HCT116 (cell line): ENCODE data around the gene TDO2. TPM values are rescaled to one million over a fixed set of nuclear protein-coding genes. Genes with fewer than 3 reads are reported as not detected.

Source experiments
- ATAC-seq: fragments of 200-7000 bp; cut with Tn5 transposase; 2 replicates; pipeline ENCODE4 v1.9.1; 2020; ENCODE audit warnings: mild to moderate bottlenecking, moderate library complexity
- BruUV-seq: library from RNA; stranded (reverse); fragments of 400-500 nt; replicated peaks from 2 replicates; lab custom pipeline; 2021; lab: Mats Ljungman, UMichigan
- CTCF ChIA-PET: fragments of 300-600 bp; sonication (Branson Sonifier 250); formaldehyde crosslinking; loops from one replicate; lab custom pipeline; 2021; ENCODE audit warnings: antibody characterized with exemption; lab: Charles Lee
- POLR2A ChIA-PET: fragments of 300-600, 350-600 bp; sonication (Branson Sonifier 250); formaldehyde crosslinking; loops from one replicate; lab custom pipeline; 2021; ENCODE audit warnings: antibody characterized with exemption; lab: Charles Lee
- RAD21 ChIA-PET, 2 experiments: fragments of 300-600 bp; sonication (Branson Sonifier 250); formaldehyde crosslinking; loops; one replicate each; lab custom pipeline; 2023; ENCODE audit warnings: low total read pairs in 2 of 2; ENCODE audit not compliant: uncharacterized antibody in 2 of 2, unreplicated experiment in 2 of 2, low non-redundant PET in 1 of 2; lab: Charles Lee
- DNase-seq: peaks from one replicate; pipeline ENCODE4 v3.0.0-alpha.2; 2010; ENCODE audit warnings: low read depth, low spot score
- H2AFZ ChIP-seq: fragments of 200-600 bp; shearing (Covaris generic), sonication (generic); 2 replicates; pipeline ENCODE4 v1.6.1; 2017; ENCODE audit warnings: low read depth, mixed run types, mixed read lengths, antibody characterized with exemption, low read length; ENCODE audit not compliant: poor library complexity, severe bottlenecking
- H3K27ac ChIP-seq: 2 replicates; pipeline ENCODE4 v1.5.1; 2012; ENCODE audit warnings: low read depth, low read length
- H3K27me3 ChIP-seq: fragments of 200-600 bp; sonication (generic); 2 replicates; pipeline ENCODE4 v1.6.1; 2016; ENCODE audit warnings: mixed run types, low read length, mixed read lengths; ENCODE audit not compliant: insufficient read depth
- H3K36me3 ChIP-seq, 2 experiments: fragments of 200-500 bp in 1 of 2; fragments of 200-600 bp in 1 of 2; sonication (Bioruptor generic) in 1 of 2; sonication (generic) in 1 of 2; 2 replicates each; pipeline versions ENCODE4 v1.5.1 to v1.6.1; 2014 to 2016; ENCODE audit warnings: low read length in 2 of 2, inconsistent platforms in 1 of 2, mixed read lengths in 1 of 2, mixed run types in 1 of 2; ENCODE audit not compliant: insufficient read depth in 2 of 2, control insufficient read depth in 1 of 2
- H3K4me1 ChIP-seq, 2 experiments: fragments of 200-600 bp in 1 of 2; sonication (generic) in 1 of 2; 2 replicates each; pipeline versions ENCODE4 v1.5.1 to v1.6.1; 2012 to 2017; ENCODE audit warnings: low read length in 2 of 2, inconsistent platforms in 1 of 2, mild to moderate bottlenecking in 1 of 2, mixed read lengths in 1 of 2, mixed run types in 1 of 2, moderate library complexity in 1 of 2; ENCODE audit not compliant: insufficient read depth in 2 of 2, control insufficient read depth in 1 of 2
- H3K4me2 ChIP-seq: fragments of 200-600 bp; sonication (generic); 2 replicates; pipeline ENCODE4 v1.6.1; 2017; ENCODE audit warnings: mixed run types, low read length, mixed read lengths
- H3K4me3 ChIP-seq, 2 experiments: fragments of 200-600 bp in 1 of 2; sonication (generic) in 1 of 2; replicated peaks in 1 of 2; 2 replicates each; pipeline ENCODE4 v1.5.1; 2011 to 2016; ENCODE audit warnings: low read length in 2 of 2, control low read depth in 1 of 2, low read depth in 1 of 2, mild to moderate bottlenecking in 1 of 2, mixed read lengths in 1 of 2, mixed run types in 1 of 2
- H3K79me2 ChIP-seq: fragments of 200-600 bp; sonication (generic); 2 replicates; pipeline ENCODE4 v1.6.1; 2017; ENCODE audit warnings: mild to moderate bottlenecking, mixed run types, low read length, moderate library complexity, mixed read lengths; ENCODE audit not compliant: insufficient read depth
- H3K9ac ChIP-seq: fragments of 200-600 bp; sonication (generic); 2 replicates; pipeline ENCODE4 v1.6.1; 2016; ENCODE audit warnings: low read length, mixed read lengths
- H3K9me2 ChIP-seq: fragments of 200-600 bp; sonication (generic), shearing (Covaris generic); 2 replicates; pipeline ENCODE4 v1.6.1; 2017; ENCODE audit warnings: mixed run types, mild to moderate bottlenecking, moderate library complexity; ENCODE audit not compliant: insufficient read depth
- H3K9me3 ChIP-seq, 2 experiments: fragments of 200-500 bp in 1 of 2; fragments of 200-600 bp in 1 of 2; sonication (Bioruptor generic) in 1 of 2; sonication (generic) in 1 of 2; 2 replicates each; pipeline ENCODE4 v1.6.1; 2014 to 2017; ENCODE audit warnings: low read length in 2 of 2, mixed read lengths in 2 of 2, inconsistent platforms in 1 of 2, low read depth in 1 of 2, mild to moderate bottlenecking in 1 of 2, mixed run types in 1 of 2, moderate library complexity in 1 of 2; ENCODE audit not compliant: control insufficient read depth in 1 of 2, insufficient read depth in 1 of 2
- H4K20me1 ChIP-seq: fragments of 200-600 bp; sonication (generic), shearing (Covaris generic); 2 replicates; pipeline ENCODE4 v1.6.1; 2017; ENCODE audit warnings: mixed run types, mild to moderate bottlenecking, moderate library complexity; ENCODE audit not compliant: insufficient read depth
- ATF3 ChIP-seq: IDR thresholded peaks from 2 replicates; pipeline ENCODE4 v1.6.1; 2012
- CEBPB ChIP-seq: IDR thresholded peaks from 2 replicates; pipeline ENCODE4 v1.6.1; 2012; ENCODE audit warnings: low read depth
- CTCF ChIP-seq, 3 experiments: fragments of 200-600 bp in 1 of 3; sonication (generic) in 1 of 3; IDR thresholded peaks in 2 of 3; conservative IDR thresholded peaks in 1 of 3; 2 replicates each; pipeline ENCODE4 v1.5.1; 2012 to 2017; ENCODE audit warnings: low read depth in 2 of 3, low read length in 2 of 3, antibody characterized with exemption in 1 of 3, borderline replicate concordance in 1 of 3, control low read depth in 1 of 3, mild to moderate bottlenecking in 1 of 3, mixed read lengths in 1 of 3, mixed run types in 1 of 3, moderate library complexity in 1 of 3; ENCODE audit not compliant: insufficient read depth in 1 of 3
- EZH2phosphoT487 ChIP-seq: fragments of 200-600 bp; IDR thresholded peaks from 2 replicates; pipeline ENCODE4 v1.6.1; 2018; ENCODE audit warnings: antibody characterized with exemption, borderline replicate concordance
- JUND ChIP-seq: IDR thresholded peaks from 2 replicates; pipeline ENCODE4 v1.6.1; 2012
- MAX ChIP-seq: IDR thresholded peaks from 2 replicates; pipeline ENCODE4 v1.6.1; 2012
- POLR2A ChIP-seq: IDR thresholded peaks from 2 replicates; pipeline ENCODE4 v1.7.0; 2011; ENCODE audit warnings: borderline replicate concordance; ENCODE audit not compliant: insufficient read depth, insufficient read length; ENCODE audit errors: extremely low read depth
- POLR2AphosphoS5 ChIP-seq: IDR thresholded peaks from 2 replicates; pipeline ENCODE4 v1.6.1; 2011; ENCODE audit warnings: mild to moderate bottlenecking, low read depth, low read length, moderate library complexity
- RAD21 ChIP-seq: IDR thresholded peaks from 2 replicates; pipeline ENCODE4 v1.6.1; 2012; ENCODE audit warnings: low read depth, mild to moderate bottlenecking
- SIN3A ChIP-seq: IDR thresholded peaks from 2 replicates; pipeline ENCODE4 v1.6.1; 2012; ENCODE audit warnings: low read depth
- SRF ChIP-seq: IDR thresholded peaks from 2 replicates; pipeline ENCODE4 v1.6.1; 2012; ENCODE audit warnings: low read depth
- YY1 ChIP-seq: IDR thresholded peaks from 2 replicates; pipeline ENCODE4 v1.6.1; 2011; ENCODE audit warnings: low read length, low read depth, moderate library complexity, mild to moderate bottlenecking; ENCODE audit not compliant: insufficient replicate concordance; ENCODE audit errors: extremely low read depth
- ZBTB33 ChIP-seq: IDR thresholded peaks from 2 replicates; pipeline ENCODE4 v1.6.1; 2011; ENCODE audit warnings: mild to moderate bottlenecking, low read length, moderate library complexity; ENCODE audit not compliant: insufficient replicate concordance; ENCODE audit errors: extremely low read depth
- ZFX ChIP-seq: fragments of 450-650 bp; IDR thresholded peaks from 2 replicates; pipeline ENCODE4 v1.6.1; 2017
- intact Hi-C: fragments of 100-400 bp; cut with micrococcal nuclease; formaldehyde crosslinking; loops from 2 replicates; pipeline ENCODE4 v1.10.0; 2022
- total RNA-seq: library from RNA; stranded (reverse); gene quantifications from one replicate; pipeline ENCODE4 v1.2.1, GENCODE V29; 2021; ENCODE audit not compliant: unreplicated experiment

Gene TDO2
- total RNA-seq, 1 experiment from 2014 or later = 0.27 TPM

GRCh38 chr4:155948541-155948940 is 45.0 kb downstream of the TDO2 start:
- no peak for TF ChIP-seq MAX
- TF ChIP-seq CEBPB = no peak
- TF ChIP-seq POLR2A = no peak
- TF ChIP-seq SIN3A = no peak
- TF ChIP-seq RAD21 = no peak
- no peak for TF ChIP-seq EZH2phosphoT487
- TF ChIP-seq YY1 = no peak
- TF ChIP-seq POLR2AphosphoS5 = no peak
- no peak for TF ChIP-seq JUND
- TF ChIP-seq ATF3 = no peak
- no peak for TF ChIP-seq SRF
- TF ChIP-seq ZFX = no peak
- TF ChIP-seq ZBTB33 = no peak
- no peak for TF ChIP-seq CTCF (IDR thresholded peaks at IDR 0.05 in 2 of 3, conservative IDR thresholded peaks at IDR 0.05 in 1 of 3; ENCODE audit: borderline replicate concordance in 1 of 3, insufficient read depth in 1 of 3, low read depth in 2 of 3, low read length in 2 of 3)
- CTCF ChIA-PET = no interaction called here

More at GRCh38 chr4:155948541-155948940, 45.0 kb downstream of the TDO2 start:
- DNase-seq (no peak), ATAC-seq (no peak)
- H3K9me3 ChIP-seq = no peaks in the 10 kb centered on the region
- RAD21 ChIA-PET = no interaction called here
- H3K79me2 ChIP-seq = no peaks in the 10 kb centered on the region
- no peaks in the 10 kb centered on the region for H3K27me3 ChIP-seq
- no peak overlapping the region for H2AFZ ChIP-seq
- H3K4me2 ChIP-seq = no peak overlapping the region
- BruUV-seq = no TSS peak
- H3K4me1 ChIP-seq = no peaks in the 10 kb centered on the region
- intact Hi-C loops = no loop called here
- no peaks in the 10 kb centered on the region for H3K9me2 ChIP-seq
- H3K4me3 ChIP-seq = no peak overlapping the region
- no peak overlapping the region for H3K27ac ChIP-seq
- H3K36me3 ChIP-seq = no peaks in the 10 kb centered on the region
- H4K20me1 ChIP-seq = no peaks in the 10 kb centered on the region
- no peak overlapping the region for H3K9ac ChIP-seq
- POLR2A ChIA-PET = no interaction called here
